Measurements from ENCODE around the gene PDXDC1.
"Not testable (repeated sequence)": the region's sequence is repeated elsewhere in the genome, so short reads cannot be mapped to it uniquely, and the experiment has no call there.

DNA sequence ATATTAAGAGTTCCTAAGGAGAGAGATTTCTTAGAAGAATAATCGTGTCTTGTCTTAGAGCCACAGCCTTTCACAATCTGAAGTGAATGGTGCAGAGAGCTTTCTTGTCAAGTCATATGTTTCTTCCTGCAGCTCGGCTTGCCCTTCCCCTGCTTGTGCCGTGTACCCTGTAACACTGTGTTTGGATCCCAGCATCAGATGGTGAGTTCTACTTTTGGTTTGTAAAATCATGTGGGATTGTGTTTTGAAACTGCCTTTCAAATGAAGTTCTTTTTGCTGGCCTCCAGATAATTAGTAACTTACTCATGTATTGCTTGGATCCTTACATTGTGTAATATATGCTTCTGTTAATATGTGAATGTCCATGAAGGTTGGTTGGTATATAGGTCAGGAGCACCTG is 33.8 kb downstream of the PDXDC1 start:
- TF ChIP-seq, protein P1, sequence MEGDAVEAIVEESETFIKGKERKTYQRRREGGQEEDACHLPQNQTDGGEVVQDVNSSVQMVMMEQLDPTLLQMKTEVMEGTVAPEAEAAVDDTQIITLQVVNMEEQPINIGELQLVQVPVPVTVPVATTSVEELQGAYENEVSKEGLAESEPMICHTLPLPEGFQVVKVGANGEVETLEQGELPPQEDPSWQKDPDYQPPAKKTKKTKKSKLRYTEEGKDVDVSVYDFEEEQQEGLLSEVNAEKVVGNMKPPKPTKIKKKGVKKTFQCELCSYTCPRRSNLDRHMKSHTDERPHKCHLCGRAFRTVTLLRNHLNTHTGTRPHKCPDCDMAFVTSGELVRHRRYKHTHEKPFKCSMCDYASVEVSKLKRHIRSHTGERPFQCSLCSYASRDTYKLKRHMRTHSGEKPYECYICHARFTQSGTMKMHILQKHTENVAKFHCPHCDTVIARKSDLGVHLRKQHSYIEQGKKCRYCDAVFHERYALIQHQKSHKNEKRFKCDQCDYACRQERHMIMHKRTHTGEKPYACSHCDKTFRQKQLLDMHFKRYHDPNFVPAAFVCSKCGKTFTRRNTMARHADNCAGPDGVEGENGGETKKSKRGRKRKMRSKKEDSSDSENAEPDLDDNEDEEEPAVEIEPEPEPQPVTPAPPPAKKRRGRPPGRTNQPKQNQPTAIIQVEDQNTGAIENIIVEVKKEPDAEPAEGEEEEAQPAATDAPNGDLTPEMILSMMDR (IDR thresholded peaks at IDR 0.05) = not testable (repeated sequence)
- TF ChIP-seq ZFX (IDR thresholded peaks at IDR 0.05; ENCODE audit: borderline replicate concordance) = not testable (repeated sequence)
